Left lung (tissue), 10 donors: ENCODE measurements around the gene C1QTNF2. TPM values are rescaled to one million over a fixed set of nuclear protein-coding genes. Genes with fewer than 3 reads are reported as not detected.

Experiments
- ATAC-seq: fragments of 200-7000 bp; cut with Tn5 transposase; one replicate; pipeline ENCODE4 v1.9.1; 2020; ENCODE audit warnings: moderate library complexity
- DNase-seq, 4 donors: peaks; one replicate each; pipeline ENCODE4 v3.0.0-alpha.2; 2013 to 2020
- H3K27ac ChIP-seq, 2 donors: fragments of 200-600 bp; sonication (generic) in 1 of 2; one replicate each; pipeline versions ENCODE4 v1.5.0 to v1.8.0; 2020 to 2021
- H3K27me3 ChIP-seq, 2 donors: fragments of 200-600 bp; sonication (generic) in 1 of 2; one replicate each; pipeline versions ENCODE4 v1.5.0 to v1.8.0; 2020 to 2021
- H3K36me3 ChIP-seq, 2 donors: fragments of 200-600 bp; sonication (generic) in 1 of 2; one replicate each; pipeline versions ENCODE4 v1.5.0 to v1.8.0; 2020 to 2021
- H3K4me1 ChIP-seq, 2 donors: fragments of 200-600 bp; one replicate each; pipeline ENCODE4 v1.8.0; 2021
- H3K4me3 ChIP-seq, 2 donors: fragments of 200-600 bp; sonication (generic) in 1 of 2; one replicate each; pipeline versions ENCODE4 v1.5.0 to v1.8.0; 2020 to 2021; ENCODE audit warnings: mild to moderate bottlenecking in 1 of 2
- H3K9me3 ChIP-seq, 2 donors: fragments of 200-600 bp; sonication (generic) in 1 of 2; one replicate each; pipeline versions ENCODE4 v1.5.0 to v1.8.0; 2020 to 2021
- intact Hi-C, 2 donors: fragments of 100-400 bp; cut with DNase I; formaldehyde crosslinking; loops; one replicate each; pipeline versions ENCODE4 v1.11.2 to v1.14.2; 2022
- polyA plus RNA-seq, 6 donors: library from polyadenylated mRNA; unstranded; fragments of 120-200 nt; gene quantifications; one replicate each; pipeline ENCODE4 v1.2.1, GENCODE V29; 2013; ENCODE audit not compliant: insufficient read length in 6 of 6
- total RNA-seq, 2 donors: library from RNA; stranded (reverse); fragmentation: NEBNext Ultra II Directional; extraction: Animal tissue kit (Norgen Biotek cat#: 25700); gene quantifications; one replicate each; pipeline ENCODE4 v1.2.1, GENCODE V29; 2021
- TF ChIP-seq, protein P1 (sequence below), 2 donors: fragments of 200-600 bp; sonication (generic) in 1 of 2; IDR thresholded peaks; one replicate each; pipeline versions ENCODE4 v1.5.0 to v1.8.0; 2021; ENCODE audit warnings: antibody characterized with exemption in 2 of 2
- donor health status: DM: no; HTN: yes; CAD: no.
- donor health status: DM: no; HTN: no; CAD: no.

Gene C1QTNF2
- total and polyA plus RNA-seq, 8 donors, result 2.3 to 5.3 (median 3.1) TPM

DNA sequence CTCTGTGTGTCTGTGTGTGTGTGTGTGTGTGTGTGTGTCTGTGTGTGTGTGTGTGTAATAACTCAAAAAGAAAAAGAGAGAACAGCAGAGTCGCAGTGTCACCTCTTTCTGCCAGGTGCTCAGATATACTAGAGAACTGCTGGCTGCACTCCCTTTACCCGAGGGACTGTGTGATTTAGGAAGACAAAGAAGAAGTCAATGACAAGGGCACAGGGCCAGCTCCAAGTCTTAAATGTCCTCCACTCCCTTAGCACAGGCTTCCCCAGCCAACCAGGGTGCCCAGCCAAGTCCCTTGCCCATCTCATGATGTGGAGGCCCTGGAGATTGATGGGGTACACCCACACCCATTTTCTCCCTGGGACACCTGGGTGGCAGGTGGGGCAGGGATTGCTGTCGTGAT is 66.7 kb downstream of the C1QTNF2 start:
- no peak for ATAC-seq
- H3K9me3 ChIP-seq, result no peaks in the 10 kb centered on the region
- intact Hi-C loops, result no loop called here
- H3K27ac ChIP-seq, result no peak overlapping the region
- H3K4me3 ChIP-seq, result no peak overlapping the region
- TF ChIP-seq, protein P1, sequence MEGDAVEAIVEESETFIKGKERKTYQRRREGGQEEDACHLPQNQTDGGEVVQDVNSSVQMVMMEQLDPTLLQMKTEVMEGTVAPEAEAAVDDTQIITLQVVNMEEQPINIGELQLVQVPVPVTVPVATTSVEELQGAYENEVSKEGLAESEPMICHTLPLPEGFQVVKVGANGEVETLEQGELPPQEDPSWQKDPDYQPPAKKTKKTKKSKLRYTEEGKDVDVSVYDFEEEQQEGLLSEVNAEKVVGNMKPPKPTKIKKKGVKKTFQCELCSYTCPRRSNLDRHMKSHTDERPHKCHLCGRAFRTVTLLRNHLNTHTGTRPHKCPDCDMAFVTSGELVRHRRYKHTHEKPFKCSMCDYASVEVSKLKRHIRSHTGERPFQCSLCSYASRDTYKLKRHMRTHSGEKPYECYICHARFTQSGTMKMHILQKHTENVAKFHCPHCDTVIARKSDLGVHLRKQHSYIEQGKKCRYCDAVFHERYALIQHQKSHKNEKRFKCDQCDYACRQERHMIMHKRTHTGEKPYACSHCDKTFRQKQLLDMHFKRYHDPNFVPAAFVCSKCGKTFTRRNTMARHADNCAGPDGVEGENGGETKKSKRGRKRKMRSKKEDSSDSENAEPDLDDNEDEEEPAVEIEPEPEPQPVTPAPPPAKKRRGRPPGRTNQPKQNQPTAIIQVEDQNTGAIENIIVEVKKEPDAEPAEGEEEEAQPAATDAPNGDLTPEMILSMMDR (IDR thresholded peaks at IDR 0.05), result no peak
- DNase-seq, result no peak
- H3K36me3 ChIP-seq, result peaks cover 0 to 19% of the 10 kb centered on the region in 2 donors
- H3K27me3 ChIP-seq, result no peaks in the 10 kb centered on the region
- H3K4me1 ChIP-seq, result peaks cover 0 to 3% of the 10 kb centered on the region in 2 donors

DNA sequence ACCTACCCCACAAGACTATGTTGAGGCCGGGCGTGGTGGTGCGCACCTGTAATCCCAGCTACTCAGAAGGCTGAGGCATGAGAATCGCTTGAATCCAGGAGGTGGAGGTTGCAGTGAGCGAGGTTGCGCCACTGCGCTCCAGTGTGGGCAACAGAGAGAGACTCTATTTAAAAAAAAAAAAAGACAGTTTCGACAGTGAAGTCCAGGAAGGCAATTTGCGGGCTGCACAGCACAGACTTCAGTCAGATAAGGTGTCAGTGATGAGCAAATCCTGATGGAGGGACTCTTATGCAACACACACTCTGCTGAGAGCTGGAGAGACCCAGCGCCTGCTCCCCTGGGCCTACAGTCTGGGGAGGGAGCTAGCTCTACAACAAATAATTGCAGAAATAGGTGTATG is 72.2 kb downstream of the C1QTNF2 start:
- DNase-seq, result no peak
- Histone ChIP-seq H3K4me3 (no peak overlapping the region), H3K27ac (peak overlapping the region in 1 of 2 donors; percentile 64), H3K36me3 (no peaks in the 10 kb centered on the region), H3K27me3 (no peaks in the 10 kb centered on the region), H3K9me3 (no peaks in the 10 kb centered on the region), H3K4me1 (peaks cover 8 to 49% of the 10 kb centered on the region in 2 donors)
- TF ChIP-seq, protein P1 (IDR thresholded peaks at IDR 0.05), result no peak
- intact Hi-C loops, result no loop called here
- ATAC-seq, result peak; percentile 22

DNA sequence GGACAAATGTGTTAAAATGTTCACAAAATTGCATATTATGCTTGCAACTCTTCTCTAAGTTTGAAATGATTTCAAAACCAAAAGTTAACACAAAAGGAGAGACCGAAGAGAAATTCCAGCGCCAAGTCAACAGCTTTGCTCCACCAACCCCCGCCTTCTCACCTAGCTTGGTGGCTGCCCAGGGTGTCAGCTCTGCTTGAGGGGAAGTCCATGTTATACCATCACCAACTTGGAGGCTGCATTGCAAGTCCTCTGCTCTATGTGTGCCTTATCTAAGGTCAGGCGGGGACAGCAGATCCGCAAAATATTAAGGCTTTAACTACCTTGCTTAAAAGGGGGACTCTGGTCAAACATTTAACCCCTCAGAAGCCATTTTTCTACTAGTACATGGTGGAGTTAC is 72.7 kb downstream of the C1QTNF2 start:
- DNase-seq, result no peak
- peak; percentile 47 for ATAC-seq

More for the DNA sequence above, 72.7 kb downstream of the C1QTNF2 start:
- intact Hi-C loops, result no loop called here
- TF ChIP-seq, protein P1 (IDR thresholded peaks at IDR 0.05), result no peak
- Histone ChIP-seq H3K36me3 (no peaks in the 10 kb centered on the region), H3K27me3 (no peaks in the 10 kb centered on the region), H3K27ac (peak overlapping the region in 1 of 2 donors; percentile 64), H3K9me3 (no peaks in the 10 kb centered on the region), H3K4me1 (peaks cover 8 to 49% of the 10 kb centered on the region in 2 donors), H3K4me3 (no peak overlapping the region)

Other genes starting within 250 kb of the C1QTNF2 start
- 1 to 10 TPM in 1 of 2 donors, not detected in 1; 1.2 TPM for gene FABP6, start 141.1 kb downstream of the C1QTNF2 start, total RNA-seq
- 1 to 10 TPM; 1.1 to 7.3 (median 3.6) TPM for gene FABP6, start 141.1 kb downstream of the C1QTNF2 start, polyA plus RNA-seq
- 10 to 100 TPM; 16.0 to 19.6 TPM for gene CCNJL, start 58.1 kb downstream of the C1QTNF2 start, total RNA-seq
- 10 to 100 TPM in 4 of 6 donors, 1 to 10 TPM in 2; 8.6 to 12.4 (median 10.2) TPM for gene CCNJL, start 58.1 kb downstream of the C1QTNF2 start, polyA plus RNA-seq
- 1 to 10 TPM; 3.6 to 5.1 TPM for gene FAM200C, start 29.4 kb upstream of the C1QTNF2 start, total RNA-seq
- gene FAM200C, start 29.4 kb upstream of the C1QTNF2 start, polyA plus RNA-seq, result 10 to 100 TPM; 13.7 to 19.2 (median 15.8) TPM
- gene SLU7, start 48.5 kb upstream of the C1QTNF2 start, total RNA-seq, result 10 to 100 TPM; 36.1 to 40.8 TPM
- gene SLU7, start 48.5 kb upstream of the C1QTNF2 start, polyA plus RNA-seq, result 10 to 100 TPM; 48.0 to 74.1 (median 61.6) TPM
- 10 to 100 TPM; 10.2 to 27.7 TPM for gene PTTG1, start 51.2 kb upstream of the C1QTNF2 start, total RNA-seq
- gene PTTG1, start 51.2 kb upstream of the C1QTNF2 start, polyA plus RNA-seq, result 100 to 1,000 TPM in 1 of 6 donors, 10 to 100 TPM in 5; 47.1 to 107 (median 64.8) TPM